Measurements from ENCODE around the gene GPATCH2.
"Not testable (repeated sequence)": the region's sequence is repeated elsewhere in the genome, so short reads cannot be mapped to it uniquely, and the experiment has no call there.

GPATCH2 gene

GRCh38 chr1:217584286-217584811, 46.5 kb downstream of the GPATCH2 start:
- not testable (repeated sequence) for DNase-seq (ENCODE audit: low read depth in 1 of 2, low spot score in 1 of 2)

GRCh38 chr1:217577336-217577735, 53.6 kb downstream of the GPATCH2 start:
- DNase-seq (ENCODE audit: low read depth in 1 of 2, low spot score in 1 of 2) = no peak

DNA sequence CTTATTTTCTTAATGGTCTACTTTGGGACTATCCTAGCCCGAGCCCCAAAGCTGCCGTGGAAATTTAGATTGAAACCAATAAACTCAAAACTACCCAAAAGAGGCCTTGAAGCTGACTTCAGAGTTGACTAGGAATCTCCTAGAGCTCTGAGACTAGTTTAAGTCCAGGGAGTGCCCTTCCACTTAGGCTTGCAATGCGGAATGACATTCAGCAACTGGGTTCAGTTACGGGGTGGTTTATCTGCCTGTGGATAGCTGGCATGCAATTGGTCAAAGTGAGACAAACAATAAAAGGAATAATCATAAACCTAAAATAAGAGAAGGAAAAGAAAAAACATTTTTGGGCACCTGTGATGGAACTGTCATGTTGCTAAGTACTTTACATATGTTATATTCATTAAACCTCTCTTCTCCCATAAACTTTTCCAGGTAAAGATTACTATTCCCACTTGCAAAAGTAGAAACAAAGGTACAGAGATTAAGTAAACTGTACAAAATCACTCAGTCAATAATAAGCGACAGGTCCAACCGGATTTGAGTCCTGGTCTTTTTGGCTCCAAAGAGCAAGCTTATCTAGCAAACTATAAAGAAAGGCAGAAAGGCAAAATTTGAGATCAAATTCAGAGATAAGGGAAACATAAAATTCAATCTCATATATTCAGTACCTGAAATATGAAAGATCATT, 56.5 kb downstream of the GPATCH2 start:
- no peak for DNase-seq (ENCODE audit: low read depth in 1 of 2, low spot score in 1 of 2)

DNA sequence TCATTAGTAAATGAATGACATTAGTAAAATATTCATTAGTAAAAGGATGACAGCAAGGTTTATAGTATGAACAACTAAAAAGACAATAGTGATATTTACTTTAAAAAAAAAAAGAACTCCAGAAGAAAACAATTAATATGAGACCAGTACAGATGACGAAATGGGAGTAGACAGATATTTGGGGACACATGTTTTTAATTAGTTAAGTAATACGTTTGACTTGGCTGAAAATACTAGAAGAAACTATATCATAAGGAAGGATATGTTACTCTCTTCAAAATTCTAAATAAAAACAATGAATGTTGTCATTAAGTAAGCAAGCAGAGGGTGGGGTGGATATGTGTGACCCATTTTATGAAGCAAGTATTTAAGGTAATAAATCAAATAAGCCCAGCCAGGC, 61.9 kb downstream of the GPATCH2 start:
- DNase-seq (ENCODE audit: low read depth in 1 of 2, low spot score in 1 of 2) = no peak

DNA sequence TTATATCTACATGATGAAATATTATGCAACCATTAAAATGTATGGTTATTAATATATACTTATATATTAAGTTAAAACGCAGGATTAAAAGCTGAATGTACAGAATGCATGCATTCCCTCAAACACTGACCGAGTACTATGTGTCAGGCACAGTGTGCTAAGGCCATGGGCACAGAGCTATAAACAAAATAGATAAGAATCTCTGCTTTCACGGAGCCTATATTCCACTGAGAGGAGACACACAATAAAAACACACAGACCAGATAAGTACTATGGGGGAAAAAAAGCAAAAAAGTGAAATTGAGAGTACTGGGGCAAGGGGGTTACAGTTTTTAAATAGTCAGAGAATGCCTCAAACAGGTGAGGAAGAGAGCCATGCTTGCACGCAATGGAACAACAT, 62.7 kb downstream of the GPATCH2 start:
- DNase-seq (ENCODE audit: low read depth in 1 of 2, low spot score in 1 of 2) = no peak

DNA sequence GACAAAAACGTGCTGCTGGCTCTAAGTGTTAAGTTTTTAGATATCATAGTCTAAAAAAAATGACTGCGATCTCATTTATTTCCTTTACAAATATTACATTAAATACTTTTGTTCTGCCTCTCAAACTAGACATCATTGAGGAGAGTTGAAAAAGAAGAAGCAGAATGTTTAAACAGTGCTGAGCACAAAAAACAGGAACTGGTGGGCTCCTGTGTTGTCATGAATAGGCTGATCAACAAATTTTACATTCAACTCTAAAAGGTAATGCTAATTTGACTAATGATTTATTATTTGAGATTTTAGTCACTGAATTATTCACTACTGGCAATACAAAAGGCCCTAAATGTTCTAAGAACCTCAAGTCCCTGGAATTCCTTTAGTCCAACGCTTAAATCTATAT, 66.1 kb downstream of the GPATCH2 start:
- DNase-seq (ENCODE audit: low read depth in 1 of 2, low spot score in 1 of 2) = no peak

GRCh38 chr1:217564207-217564606, 66.7 kb downstream of the GPATCH2 start:
- no peak for DNase-seq (ENCODE audit: low read depth in 1 of 2, low spot score in 1 of 2)

DNA sequence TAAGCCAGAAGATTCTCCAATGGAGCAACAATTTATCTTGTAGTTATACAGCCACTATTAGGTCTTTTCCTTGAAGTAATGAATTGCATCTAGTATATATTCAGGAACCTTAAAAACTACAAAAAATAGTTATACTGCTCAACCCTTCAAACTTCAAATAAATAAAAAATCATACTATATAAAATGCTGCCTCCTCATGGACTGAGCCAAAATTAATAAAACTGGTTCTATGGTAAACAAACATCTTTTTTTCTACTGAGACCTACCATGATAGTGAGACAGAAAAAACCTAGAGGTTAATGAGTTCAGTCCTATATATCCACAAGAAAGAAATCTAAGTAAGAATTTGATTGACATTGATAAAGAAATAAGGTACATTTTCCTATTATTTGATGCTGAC, 67.7 kb downstream of the GPATCH2 start:
- no peak for DNase-seq (ENCODE audit: low read depth in 1 of 2, low spot score in 1 of 2)

GRCh38 chr1:217562229-217562878, 68.5 kb downstream of the GPATCH2 start:
- DNase-seq (ENCODE audit: low read depth in 1 of 2, low spot score in 1 of 2) = no peak

GRCh38 chr1:217561446-217561845, 69.4 kb downstream of the GPATCH2 start:
- DNase-seq (ENCODE audit: low read depth in 1 of 2, low spot score in 1 of 2) = no peak

- DNase-seq (ENCODE audit: low read depth in 1 of 2, low spot score in 1 of 2) = no peak
These were observed 76.0 kb downstream of the GPATCH2 start for GRCh38 chr1:217554849-217555248.

DNA sequence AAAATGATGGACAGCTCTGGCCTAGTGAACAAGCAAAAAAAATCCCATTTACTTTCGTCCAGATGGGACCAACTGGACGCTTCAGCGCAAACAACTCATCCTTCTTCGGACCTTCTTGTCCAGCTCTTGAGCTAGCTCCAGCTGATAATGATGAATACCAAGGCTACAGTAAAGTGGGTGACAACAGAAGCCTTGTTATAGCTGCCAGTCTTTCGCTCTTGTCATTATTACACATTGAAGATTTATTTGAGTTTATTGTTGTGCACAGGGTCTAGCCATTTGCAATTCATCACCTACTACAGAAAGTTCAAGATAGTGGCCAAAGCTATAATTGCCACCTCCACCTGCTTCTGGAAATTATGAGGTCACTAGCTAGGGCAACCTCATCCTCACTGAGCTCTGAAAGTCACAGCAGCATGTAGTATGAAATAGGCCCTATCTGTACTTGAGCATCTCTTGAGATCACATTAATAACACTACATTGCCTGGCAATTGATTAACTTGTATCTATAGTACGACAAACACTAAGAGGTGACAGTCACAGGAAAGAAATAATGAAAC, 76.9 kb downstream of the GPATCH2 start:
- DNase-seq (ENCODE audit: low read depth in 1 of 2, low spot score in 1 of 2) = no peak

- DNase-seq (ENCODE audit: low read depth in 1 of 2, low spot score in 1 of 2) = no peak
These were observed 78.4 kb downstream of the GPATCH2 start for GRCh38 chr1:217552339-217552951.

GRCh38 chr1:217542837-217543236, 88.1 kb downstream of the GPATCH2 start:
- no peak for DNase-seq (ENCODE audit: low read depth in 1 of 2, low spot score in 1 of 2)

- DNase-seq (ENCODE audit: low read depth in 1 of 2, low spot score in 1 of 2) = no peak
These were observed 88.6 kb downstream of the GPATCH2 start for GRCh38 chr1:217542136-217542777.

DNA sequence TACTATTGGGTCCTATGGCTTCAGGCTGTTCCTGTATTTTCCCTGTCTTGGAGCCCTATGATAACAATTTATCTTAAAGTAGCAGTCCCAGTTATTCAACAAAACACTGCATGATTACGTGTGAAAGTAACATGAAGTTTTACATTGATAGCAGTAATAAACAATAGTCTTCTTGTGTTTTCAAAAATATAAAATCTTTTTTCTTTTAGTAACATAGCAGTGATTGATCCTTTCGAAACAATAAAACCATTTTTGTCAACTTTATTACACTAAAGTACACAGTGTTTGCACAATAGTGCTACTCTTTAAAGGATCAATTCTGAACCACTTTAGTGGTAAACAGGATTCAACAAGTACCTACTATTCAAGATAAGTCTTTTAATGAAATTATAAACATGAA, 90.6 kb downstream of the GPATCH2 start:
- no peak for DNase-seq (ENCODE audit: low read depth in 1 of 2, low spot score in 1 of 2)

DNA sequence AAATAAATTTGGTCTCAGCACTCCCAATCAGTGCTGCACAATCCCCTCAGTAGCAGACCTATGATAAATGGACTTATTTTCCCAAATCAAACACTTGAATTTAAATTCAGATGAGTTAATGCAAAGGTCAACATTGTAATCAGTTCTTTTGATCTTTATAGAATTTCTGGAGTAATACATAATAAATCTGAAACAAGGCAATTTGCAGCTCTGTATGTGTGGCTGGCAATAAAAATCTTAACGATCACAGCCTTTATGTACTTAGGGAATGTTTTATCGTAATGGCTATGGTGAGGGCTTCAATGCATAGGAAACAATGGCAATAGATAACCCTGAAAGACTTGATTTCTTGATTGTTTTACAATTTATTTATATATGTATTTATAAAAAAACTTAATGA, 91.4 kb downstream of the GPATCH2 start:
- DNase-seq (ENCODE audit: low read depth in 1 of 2, low spot score in 1 of 2) = no peak

GRCh38 chr1:217535601-217536377, 95.1 kb downstream of the GPATCH2 start:
- DNase-seq (ENCODE audit: low read depth in 1 of 2, low spot score in 1 of 2) = no peak

GRCh38 chr1:217534566-217534965, 96.3 kb downstream of the GPATCH2 start:
- no peak for DNase-seq (ENCODE audit: low read depth in 1 of 2, low spot score in 1 of 2)

DNA sequence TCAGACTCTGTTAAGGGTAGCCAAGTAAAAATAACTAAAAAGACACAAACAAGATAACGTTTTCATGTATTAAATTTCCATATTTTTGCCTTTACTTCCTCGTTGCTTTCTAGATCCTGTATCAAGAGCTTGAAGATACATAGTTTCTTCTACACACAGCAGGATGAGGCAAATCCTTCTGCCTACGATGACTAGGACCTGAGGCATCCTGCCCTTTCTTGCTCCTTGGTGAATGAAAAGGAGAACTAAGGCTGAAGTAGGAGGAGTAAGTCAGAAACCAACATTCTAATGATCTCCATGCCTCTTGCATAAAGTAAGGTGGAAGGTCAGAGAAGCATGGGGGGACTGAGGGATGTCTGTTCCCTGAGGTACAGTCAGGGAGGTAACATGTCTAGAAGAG, 102.6 kb downstream of the GPATCH2 start:
- DNase-seq (ENCODE audit: low read depth in 1 of 2, low spot score in 1 of 2) = no peak

- no peak for DNase-seq (ENCODE audit: low read depth in 1 of 2, low spot score in 1 of 2)
These were observed 103.7 kb downstream of the GPATCH2 start for GRCh38 chr1:217527151-217527550.
